NCI-H187 (cell line): ENCODE measurements around the gene TXN2.
"Not testable (repeated sequence)": the region's sequence is repeated elsewhere in the genome, so short reads cannot be mapped to it uniquely, and the experiment has no call there.

ENCODE experiments used
- DNase-seq, 2 experiments: peaks; one replicate each; lab custom pipeline; 2025; lab: John Stamatoyannopoulos, UW

TXN2 gene

GRCh38 chr22:36431977-36432376 lies 49.5 kb downstream of the TXN2 start:
- no peak for DNase-seq

GRCh38 chr22:36430863-36431262 lies 50.6 kb downstream of the TXN2 start:
- no peak for DNase-seq

GRCh38 chr22:36427952-36428351 lies 53.5 kb downstream of the TXN2 start:
- not testable (repeated sequence) for DNase-seq

- DNase-seq = no peak
These were observed 55.4 kb downstream of the TXN2 start for GRCh38 chr22:36425977-36426523.

DNA sequence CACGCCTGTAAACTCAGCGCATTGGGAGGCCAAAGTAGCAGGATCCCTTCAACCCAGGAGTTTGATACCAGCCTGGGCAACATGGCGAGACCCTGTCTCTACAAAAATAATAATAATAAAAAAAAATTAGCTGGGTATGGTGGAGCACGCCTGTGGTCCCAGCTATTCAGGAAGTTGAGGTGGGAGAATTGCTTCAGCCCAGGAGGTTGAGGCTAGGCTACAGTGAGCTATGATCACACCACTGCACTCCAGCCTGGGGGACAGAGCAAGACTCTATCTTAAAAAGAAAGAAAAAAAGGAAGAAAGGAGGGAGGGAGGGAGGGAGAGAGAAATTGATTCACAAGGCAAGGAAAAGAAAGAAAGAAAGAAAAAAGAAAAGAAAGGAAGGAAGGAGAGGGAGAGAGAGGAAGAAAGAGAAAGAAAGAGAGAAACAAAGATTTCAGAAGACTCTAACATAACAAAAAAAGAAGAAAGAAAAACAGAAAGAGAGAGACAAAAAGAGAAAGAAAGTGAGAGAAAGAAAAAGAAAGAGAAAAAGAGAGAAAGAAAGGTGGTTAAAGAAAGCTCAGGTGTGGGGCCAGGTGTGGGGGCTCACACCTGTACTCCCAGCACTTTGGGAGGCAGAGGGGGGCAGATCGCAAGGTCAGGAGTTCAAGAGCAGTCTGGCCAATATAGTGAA lies 56.4 kb downstream of the TXN2 start:
- DNase-seq = no peak

GRCh38 chr22:36424466-36424865 lies 57.0 kb downstream of the TXN2 start:
- DNase-seq = not testable (repeated sequence)

DNA sequence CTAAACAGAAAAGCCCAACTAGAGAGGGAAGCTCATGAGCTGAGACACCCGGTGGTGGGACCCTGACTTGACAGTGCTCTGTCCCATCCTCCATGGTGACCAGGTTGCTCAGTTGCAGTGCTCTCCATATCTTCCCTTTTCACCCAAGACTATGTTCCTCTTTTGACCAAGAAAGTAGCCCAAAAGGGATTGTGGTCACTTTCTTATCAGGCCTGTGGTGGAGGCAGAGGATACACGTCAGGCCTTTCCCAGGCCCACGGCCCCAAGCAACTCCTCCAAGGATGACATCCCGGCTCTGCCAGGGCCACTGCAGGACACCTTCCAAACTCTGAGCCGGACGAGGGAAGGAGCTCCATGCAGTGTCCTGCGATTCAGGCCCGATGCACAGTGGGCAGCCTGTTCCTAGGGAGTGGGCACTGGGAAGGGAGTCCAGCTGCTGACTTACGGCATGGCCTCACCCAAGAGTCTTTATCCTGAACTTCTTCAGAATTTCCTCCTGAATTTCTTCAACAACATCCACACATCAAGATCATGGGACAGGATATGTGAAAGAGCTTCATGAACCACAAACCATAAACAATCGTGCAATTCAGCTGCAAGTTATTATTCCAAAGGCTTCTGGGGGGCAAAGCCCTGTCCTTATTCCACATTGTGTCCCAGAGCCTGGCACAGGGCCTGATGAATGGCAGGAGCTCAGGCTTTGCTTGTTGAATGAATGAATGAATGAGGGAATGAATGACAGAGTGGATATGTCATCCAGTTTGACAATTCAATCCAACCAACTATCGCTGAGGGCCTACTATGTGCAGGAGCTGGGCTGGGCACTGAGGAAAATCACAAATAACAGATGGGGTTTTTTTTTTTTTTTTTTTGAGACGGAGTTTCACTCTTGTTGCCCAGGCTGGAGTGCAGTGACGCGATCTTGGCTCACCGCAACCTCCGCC lies 57.7 kb downstream of the TXN2 start:
- DNase-seq = no peak

- DNase-seq = no peak
These were observed 59.0 kb downstream of the TXN2 start for GRCh38 chr22:36422287-36423014.

DNA sequence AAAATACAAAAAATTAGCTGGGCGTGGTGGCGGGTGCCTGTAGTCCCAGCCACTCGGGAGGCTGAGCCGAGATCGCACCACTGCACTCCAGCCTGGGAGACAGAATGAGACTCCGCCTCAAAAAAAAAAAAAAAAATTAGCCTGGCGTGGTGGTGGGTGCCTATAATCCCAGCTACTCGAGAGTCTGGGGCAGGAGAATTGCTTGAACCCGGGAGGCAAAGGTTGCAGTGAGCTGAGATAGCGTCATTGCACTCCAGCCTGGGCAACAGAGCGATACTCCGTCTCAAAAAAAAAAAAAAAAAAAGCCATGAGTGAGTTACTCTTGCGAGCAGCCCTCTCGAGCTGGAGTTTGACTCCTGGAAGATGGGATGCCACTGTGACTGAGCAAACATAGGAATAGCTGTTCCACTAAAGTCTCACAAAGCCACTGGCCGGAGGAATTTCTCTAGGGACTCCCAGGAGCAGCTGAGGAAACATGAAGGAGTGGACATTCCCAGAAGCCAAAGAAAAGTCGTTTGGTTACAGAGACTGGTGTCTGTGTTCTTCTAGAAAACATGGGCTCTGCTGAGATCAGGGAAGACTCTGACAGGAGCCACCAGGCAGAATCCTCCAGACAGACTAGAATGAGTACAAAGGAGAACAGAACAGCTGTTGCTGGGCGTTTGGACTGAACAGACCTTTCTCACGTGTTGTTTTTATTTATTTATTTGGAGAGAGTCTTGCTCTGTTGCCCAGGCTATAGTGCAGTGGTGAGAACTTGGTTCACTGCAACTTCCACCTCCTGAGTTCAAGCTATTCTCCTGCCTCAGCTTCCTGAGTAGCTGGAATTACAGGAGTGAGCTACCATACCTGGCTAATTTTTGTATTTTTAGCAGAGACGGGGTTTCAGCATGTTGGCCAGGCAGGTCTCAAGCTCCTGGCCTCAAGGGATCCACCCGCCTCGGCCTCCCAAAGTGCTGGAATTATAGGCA lies 61.2 kb downstream of the TXN2 start:
- no peak for DNase-seq

DNA sequence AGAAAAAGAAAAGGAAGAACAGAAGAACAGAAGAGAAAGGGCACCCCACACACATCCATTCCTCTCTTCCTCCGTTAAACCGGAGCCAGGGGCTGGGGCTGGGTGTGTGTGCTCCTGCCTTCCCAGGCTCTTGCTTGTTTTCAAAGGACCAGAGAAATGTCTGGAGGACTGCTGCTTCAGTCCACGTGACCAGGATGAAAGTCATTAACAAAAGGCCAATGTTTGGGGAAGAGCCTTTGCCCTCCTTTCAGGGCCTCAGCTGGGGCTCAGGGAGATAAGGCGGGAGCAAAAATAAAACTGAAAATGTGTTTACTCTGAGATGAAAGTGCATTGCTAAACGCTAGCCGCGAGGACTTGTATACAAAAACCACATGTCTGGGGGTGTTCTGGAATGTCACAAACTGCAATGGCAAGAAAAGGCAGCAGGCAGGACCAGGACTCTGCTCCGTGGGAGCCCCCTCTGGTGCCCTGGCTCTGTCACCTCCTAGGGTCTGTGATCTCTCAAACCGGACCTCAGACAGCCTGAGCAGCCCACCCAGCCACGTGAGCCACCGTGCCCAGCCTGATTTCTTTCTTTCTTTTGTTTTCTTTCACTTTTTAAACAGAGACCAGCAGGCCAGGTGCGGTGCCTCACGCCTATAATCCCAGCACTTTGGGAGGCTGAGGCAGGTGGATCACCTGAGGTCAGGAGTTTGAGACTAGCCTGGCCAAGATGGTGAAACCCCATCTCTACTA lies 62.1 kb downstream of the TXN2 start:
- no peak for DNase-seq

- no peak for DNase-seq
These were observed 64.2 kb downstream of the TXN2 start for GRCh38 chr22:36417281-36417686.
